Measurements from ENCODE around the gene PCDHGA12.

DNA sequence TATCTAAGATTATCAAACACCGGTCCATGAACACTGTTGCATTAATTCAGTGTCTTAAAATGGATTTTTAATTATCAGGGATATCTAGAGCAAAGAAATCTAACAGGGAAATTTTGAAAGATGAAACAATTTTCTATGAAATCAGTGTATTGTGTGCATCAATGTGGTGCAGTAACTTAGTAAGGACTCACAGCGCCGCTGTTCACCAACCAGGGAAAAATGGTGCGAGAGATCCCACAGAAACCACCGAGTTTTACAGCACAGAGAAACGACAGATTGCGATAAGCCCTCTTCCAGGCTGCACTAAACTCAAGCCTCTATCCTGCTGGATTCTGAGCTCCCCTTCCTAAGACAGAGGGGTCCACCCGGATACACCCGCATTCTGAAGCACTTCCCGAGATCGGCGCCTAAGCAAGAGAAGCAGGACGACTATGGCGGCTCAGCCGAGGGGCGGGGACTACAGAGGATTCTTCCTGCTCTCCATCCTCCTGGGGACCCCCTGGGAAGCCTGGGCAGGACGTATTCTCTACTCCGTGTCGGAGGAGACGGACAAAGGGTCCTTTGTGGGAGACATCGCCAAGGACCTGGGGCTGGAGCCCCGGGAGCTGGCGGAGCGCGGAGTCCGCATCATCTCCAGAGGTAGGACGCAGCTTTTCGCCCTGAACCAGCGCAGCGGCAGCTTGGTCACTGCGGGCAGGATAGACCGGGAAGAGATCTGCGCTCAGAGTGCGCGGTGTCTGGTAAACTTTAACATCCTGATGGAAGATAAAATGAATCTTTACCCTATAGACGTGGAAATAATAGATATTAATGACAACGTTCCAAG is 47.6 kb upstream of the PCDHGA12 start, which contains the start of gene PCDHGA7:
- TF ChIP-seq CTCF (IDR thresholded peaks at IDR 0.05) (peak; percentile 72), ZFX (IDR thresholded peaks at IDR 0.05; ENCODE audit: borderline replicate concordance) (no peak)
